Mucosa of descending colon (tissue), 3 donors: Measurements from ENCODE around the gene IFTAP. TPM values are rescaled to one million over a fixed set of nuclear protein-coding genes. Genes with fewer than 3 reads are reported as not detected.

Experiments used
- ATAC-seq: fragments of 200-7000 bp; cut with Tn5 transposase; one replicate; pipeline ENCODE4 v1.9.1; 2020; ENCODE audit warnings: mild to moderate bottlenecking, moderate library complexity
- DNase-seq, 3 donors: peaks; one replicate each; pipeline ENCODE4 v3.0.0-alpha.2; 2020
- H3K36me3 ChIP-seq: fragments of 200-600 bp; one replicate; pipeline ENCODE4 v1.8.0; 2021; ENCODE audit warnings: low read depth, mild to moderate bottlenecking
- H3K4me1 ChIP-seq: fragments of 200-600 bp; one replicate; pipeline ENCODE4 v1.8.0; 2021; ENCODE audit warnings: low read depth, mild to moderate bottlenecking
- H3K4me3 ChIP-seq: fragments of 200-600 bp; one replicate; pipeline ENCODE4 v1.8.0; 2021; ENCODE audit warnings: mild to moderate bottlenecking
- H3K9me3 ChIP-seq: fragments of 200-600 bp; one replicate; pipeline ENCODE4 v1.8.0; 2021; ENCODE audit warnings: mild to moderate bottlenecking
- intact Hi-C, 2 donors: fragments of 100-400 bp; cut with DNase I in 1 of 2; cut with micrococcal nuclease in 1 of 2; formaldehyde crosslinking; loops; one replicate each; pipeline versions ENCODE4 v1.11.0 to v1.11.1; 2022; cut with DNase I, micrococcal nuclease
- total RNA-seq, 3 donors: library from RNA; stranded (reverse); fragmentation: NEBNext Ultra II Directional in 2 of 3; extraction: Animal tissue kit (Norgen Biotek cat#: 25700) in 2 of 3; gene quantifications; one replicate each; pipeline versions ENCODE4 v1.2.1 to v1.2.4, GENCODE V29; 2021 to 2023
- TF ChIP-seq, protein P1 (sequence below): fragments of 200-600 bp; IDR thresholded peaks from one replicate; pipeline ENCODE4 v1.8.0; 2022; ENCODE audit warnings: antibody characterized with exemption, mild to moderate bottlenecking
- donor health status: DM: no; HTN: no; CAD: no; lungs with moderate emphysema.
- donor health status: DM: no; HTN: no; CAD: no.
- donor health status: DM: no; HTN: yes; CAD: no.

Gene IFTAP
- total RNA-seq, 3 donors from 2014 or later = 4.5 to 23.0 (median 9.3) TPM

DNA sequence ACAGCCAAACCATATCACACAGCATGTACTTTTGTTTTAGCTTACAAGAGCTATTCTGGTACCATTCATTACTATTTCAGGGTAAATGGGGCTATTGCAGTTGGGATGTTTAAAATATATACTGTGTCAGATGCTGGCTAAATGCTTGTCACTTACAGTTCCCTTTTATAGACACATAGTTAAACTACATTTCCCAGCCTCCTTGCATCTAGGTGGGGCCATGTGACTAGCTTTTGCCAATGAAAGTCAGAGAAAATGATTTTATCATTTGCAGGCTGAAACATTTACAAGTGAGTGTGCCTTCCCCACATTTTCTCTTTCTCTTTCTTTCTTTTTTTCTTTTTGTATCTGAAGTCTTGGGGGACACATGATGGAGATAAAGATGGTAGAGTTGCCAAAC lies 7.8 kb upstream of the IFTAP start:
- Histone ChIP-seq H3K4me3 (no peak overlapping the region), H3K9me3 (no peaks in the 10 kb centered on the region), H3K4me1 (no peaks in the 10 kb centered on the region), H3K36me3 (no peaks in the 10 kb centered on the region)
- intact Hi-C loops = no loop called here
- DNase-seq (no peak), ATAC-seq (no peak)
- TF ChIP-seq, protein P1, sequence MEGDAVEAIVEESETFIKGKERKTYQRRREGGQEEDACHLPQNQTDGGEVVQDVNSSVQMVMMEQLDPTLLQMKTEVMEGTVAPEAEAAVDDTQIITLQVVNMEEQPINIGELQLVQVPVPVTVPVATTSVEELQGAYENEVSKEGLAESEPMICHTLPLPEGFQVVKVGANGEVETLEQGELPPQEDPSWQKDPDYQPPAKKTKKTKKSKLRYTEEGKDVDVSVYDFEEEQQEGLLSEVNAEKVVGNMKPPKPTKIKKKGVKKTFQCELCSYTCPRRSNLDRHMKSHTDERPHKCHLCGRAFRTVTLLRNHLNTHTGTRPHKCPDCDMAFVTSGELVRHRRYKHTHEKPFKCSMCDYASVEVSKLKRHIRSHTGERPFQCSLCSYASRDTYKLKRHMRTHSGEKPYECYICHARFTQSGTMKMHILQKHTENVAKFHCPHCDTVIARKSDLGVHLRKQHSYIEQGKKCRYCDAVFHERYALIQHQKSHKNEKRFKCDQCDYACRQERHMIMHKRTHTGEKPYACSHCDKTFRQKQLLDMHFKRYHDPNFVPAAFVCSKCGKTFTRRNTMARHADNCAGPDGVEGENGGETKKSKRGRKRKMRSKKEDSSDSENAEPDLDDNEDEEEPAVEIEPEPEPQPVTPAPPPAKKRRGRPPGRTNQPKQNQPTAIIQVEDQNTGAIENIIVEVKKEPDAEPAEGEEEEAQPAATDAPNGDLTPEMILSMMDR = no peak

DNA sequence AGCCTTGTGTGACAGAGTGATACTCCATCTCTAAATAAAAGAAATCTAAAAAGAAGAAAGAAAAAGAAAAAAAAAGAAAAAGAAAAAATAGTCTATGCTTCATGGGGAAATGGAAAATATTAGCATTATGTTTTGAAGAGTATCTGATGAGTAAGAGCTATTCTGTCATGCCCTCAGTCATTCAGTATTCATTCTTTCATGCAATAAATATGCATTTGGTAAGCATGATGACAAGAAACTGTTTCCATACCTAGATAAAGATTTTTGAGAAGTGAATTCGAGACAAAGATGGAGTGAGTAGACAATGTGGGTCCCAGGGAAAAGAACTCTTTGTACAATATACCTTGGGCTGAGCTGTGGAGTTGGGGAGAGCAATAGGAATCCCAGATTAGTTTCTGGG lies 6.2 kb upstream of the IFTAP start:
- TF ChIP-seq, protein P1 = no peak
- intact Hi-C loops = no loop called here
- ATAC-seq (no peak), DNase-seq (no peak)
- Histone ChIP-seq H3K9me3 (no peaks in the 10 kb centered on the region), H3K36me3 (no peaks in the 10 kb centered on the region), H3K4me3 (no peak overlapping the region), H3K4me1 (no peaks in the 10 kb centered on the region)

DNA sequence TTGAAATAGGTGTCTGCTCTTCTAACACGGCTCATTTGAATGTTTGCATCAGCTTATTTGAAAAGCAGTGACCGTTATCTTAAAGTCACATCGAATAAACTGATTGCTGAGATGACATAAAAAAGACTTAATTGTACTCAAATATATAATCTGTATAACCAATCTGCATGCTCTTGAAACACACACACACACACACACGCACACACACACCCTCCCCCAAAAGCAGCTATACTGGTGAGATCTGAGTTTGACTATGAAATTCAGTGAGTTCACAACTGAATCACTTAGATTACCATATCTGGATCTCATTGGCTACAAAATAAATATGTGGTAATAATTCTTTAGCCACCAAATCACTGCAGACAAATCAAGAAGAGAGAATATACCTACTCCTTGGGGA lies 3.8 kb upstream of the IFTAP start:
- no peak for ATAC-seq
- no peak for DNase-seq
- Histone ChIP-seq H3K36me3 (no peaks in the 10 kb centered on the region), H3K4me1 (no peaks in the 10 kb centered on the region), H3K9me3 (no peaks in the 10 kb centered on the region), H3K4me3 (no peak overlapping the region)
- intact Hi-C loops = no loop called here
- TF ChIP-seq, protein P1 = no peak

DNA sequence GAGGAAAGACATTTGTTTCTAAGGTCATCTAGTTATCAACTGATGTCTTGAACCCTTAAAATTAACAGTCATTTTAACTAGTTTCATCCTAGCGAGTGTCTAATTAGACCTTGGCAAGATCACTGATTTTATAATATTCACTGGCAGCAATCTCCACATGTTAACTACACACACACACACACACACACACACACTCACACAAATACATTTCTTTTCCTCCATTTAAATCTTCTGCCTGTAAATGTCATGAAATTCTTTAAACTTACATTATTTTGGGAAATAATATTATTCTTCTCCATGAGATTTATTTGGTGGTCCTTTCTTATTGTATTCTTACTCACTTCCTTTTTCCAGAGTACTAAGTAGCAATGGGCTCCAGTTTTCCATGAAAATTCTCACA lies 2.9 kb upstream of the IFTAP start:
- TF ChIP-seq, protein P1 = no peak
- Histone ChIP-seq H3K9me3 (no peaks in the 10 kb centered on the region), H3K4me3 (no peak overlapping the region), H3K36me3 (no peaks in the 10 kb centered on the region), H3K4me1 (no peaks in the 10 kb centered on the region)
- DNase-seq (no peak), ATAC-seq (no peak)
- intact Hi-C loops = no loop called here

DNA sequence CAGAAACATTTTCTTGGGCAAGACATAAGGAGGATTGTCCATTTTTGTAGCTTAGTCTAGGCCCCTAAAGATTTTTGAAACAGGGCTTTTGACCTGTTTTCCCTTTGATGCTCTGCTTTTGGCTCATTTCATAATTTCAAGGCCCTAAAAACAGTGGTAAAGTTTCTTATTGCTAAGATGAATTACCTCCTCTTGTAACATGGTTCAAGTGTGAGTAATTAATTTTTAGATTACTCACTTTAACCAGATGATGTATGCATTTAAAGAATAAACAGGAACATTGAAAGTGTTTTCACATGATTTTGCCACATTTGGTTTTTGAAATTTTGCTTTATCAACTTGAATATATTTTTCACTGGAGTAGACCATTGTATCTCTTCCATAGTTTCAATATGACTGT lies 2.6 kb downstream of the IFTAP start:
- no peak overlapping the region for H3K4me3 ChIP-seq
- ATAC-seq = no peak
- no peaks in the 10 kb centered on the region for H3K4me1 ChIP-seq
- intact Hi-C loops = no loop called here
- TF ChIP-seq, protein P1 = no peak
- no peak for DNase-seq
- H3K9me3 ChIP-seq = no peaks in the 10 kb centered on the region
- no peaks in the 10 kb centered on the region for H3K36me3 ChIP-seq

DNA sequence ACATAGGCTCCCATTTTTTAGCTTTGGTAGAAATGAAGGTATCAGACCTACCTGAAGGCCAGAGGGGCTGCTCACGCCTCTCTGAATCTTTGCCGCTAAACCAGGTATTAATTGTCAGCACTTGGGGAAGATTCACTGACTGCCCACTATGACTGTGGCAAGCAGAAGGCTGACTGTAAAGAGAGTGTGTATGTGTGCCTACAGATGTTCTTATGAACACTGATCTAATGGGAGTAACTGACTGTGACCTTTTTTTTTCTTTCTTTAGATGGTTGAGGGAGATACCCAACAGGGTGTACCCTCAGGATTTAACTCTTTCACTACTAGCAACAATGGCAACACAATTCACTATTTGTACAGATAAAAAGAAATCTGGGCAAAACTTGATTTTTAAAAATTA lies 3.7 kb downstream of the IFTAP start, which contains the start of gene RAG2:
Gene RAG2 (minus strand): TSS at position 186 of the 400 bp plus-strand sequence. CDS start 4,068 bp downstream, outside the sequence.
- no peaks in the 10 kb centered on the region for H3K9me3 ChIP-seq
- no peak for ATAC-seq
- intact Hi-C loops = no loop called here
- DNase-seq = no peak
- no peaks in the 10 kb centered on the region for H3K4me1 ChIP-seq
- TF ChIP-seq, protein P1 = no peak
- no peak within 1 kb of the TSS for H3K4me3 ChIP-seq
- H3K36me3 ChIP-seq = no peaks in the 10 kb centered on the region
